HCT116 (cell line): ENCODE measurements around the gene CBLB. TPM values are rescaled to one million over a fixed set of nuclear protein-coding genes. Genes with fewer than 3 reads are reported as not detected.

Source experiments
- ATAC-seq: fragments of 200-7000 bp; cut with Tn5 transposase; 2 replicates; pipeline ENCODE4 v1.9.1; 2020; ENCODE audit warnings: mild to moderate bottlenecking, moderate library complexity
- BruUV-seq: library from RNA; stranded (reverse); fragments of 400-500 nt; replicated peaks from 2 replicates; lab custom pipeline; 2021; lab: Mats Ljungman, UMichigan
- CTCF ChIA-PET: fragments of 300-600 bp; sonication (Branson Sonifier 250); formaldehyde crosslinking; loops from one replicate; lab custom pipeline; 2021; ENCODE audit warnings: antibody characterized with exemption; lab: Charles Lee
- POLR2A ChIA-PET: fragments of 300-600, 350-600 bp; sonication (Branson Sonifier 250); formaldehyde crosslinking; loops from one replicate; lab custom pipeline; 2021; ENCODE audit warnings: antibody characterized with exemption; lab: Charles Lee
- RAD21 ChIA-PET, 2 experiments: fragments of 300-600 bp; sonication (Branson Sonifier 250); formaldehyde crosslinking; loops; one replicate each; lab custom pipeline; 2023; ENCODE audit warnings: low total read pairs in 2 of 2; ENCODE audit not compliant: uncharacterized antibody in 2 of 2, unreplicated experiment in 2 of 2, low non-redundant PET in 1 of 2; lab: Charles Lee
- DNase-seq: peaks from one replicate; pipeline ENCODE4 v3.0.0-alpha.2; 2010; ENCODE audit warnings: low read depth, low spot score
- H2AFZ ChIP-seq: fragments of 200-600 bp; shearing (Covaris generic), sonication (generic); 2 replicates; pipeline ENCODE4 v1.6.1; 2017; ENCODE audit warnings: low read depth, mixed run types, mixed read lengths, antibody characterized with exemption, low read length; ENCODE audit not compliant: poor library complexity, severe bottlenecking
- H3K27ac ChIP-seq: 2 replicates; pipeline ENCODE4 v1.5.1; 2012; ENCODE audit warnings: low read depth, low read length
- H3K27me3 ChIP-seq: fragments of 200-600 bp; sonication (generic); 2 replicates; pipeline ENCODE4 v1.6.1; 2016; ENCODE audit warnings: mixed run types, low read length, mixed read lengths; ENCODE audit not compliant: insufficient read depth
- H3K36me3 ChIP-seq, 2 experiments: fragments of 200-500 bp in 1 of 2; fragments of 200-600 bp in 1 of 2; sonication (Bioruptor generic) in 1 of 2; sonication (generic) in 1 of 2; 2 replicates each; pipeline versions ENCODE4 v1.5.1 to v1.6.1; 2014 to 2016; ENCODE audit warnings: low read length in 2 of 2, inconsistent platforms in 1 of 2, mixed read lengths in 1 of 2, mixed run types in 1 of 2; ENCODE audit not compliant: insufficient read depth in 2 of 2, control insufficient read depth in 1 of 2
- H3K4me1 ChIP-seq, 2 experiments: fragments of 200-600 bp in 1 of 2; sonication (generic) in 1 of 2; 2 replicates each; pipeline versions ENCODE4 v1.5.1 to v1.6.1; 2012 to 2017; ENCODE audit warnings: low read length in 2 of 2, inconsistent platforms in 1 of 2, mild to moderate bottlenecking in 1 of 2, mixed read lengths in 1 of 2, mixed run types in 1 of 2, moderate library complexity in 1 of 2; ENCODE audit not compliant: insufficient read depth in 2 of 2, control insufficient read depth in 1 of 2
- H3K4me2 ChIP-seq: fragments of 200-600 bp; sonication (generic); 2 replicates; pipeline ENCODE4 v1.6.1; 2017; ENCODE audit warnings: mixed run types, low read length, mixed read lengths
- H3K4me3 ChIP-seq, 2 experiments: fragments of 200-600 bp in 1 of 2; sonication (generic) in 1 of 2; replicated peaks in 1 of 2; 2 replicates each; pipeline ENCODE4 v1.5.1; 2011 to 2016; ENCODE audit warnings: low read length in 2 of 2, control low read depth in 1 of 2, low read depth in 1 of 2, mild to moderate bottlenecking in 1 of 2, mixed read lengths in 1 of 2, mixed run types in 1 of 2
- H3K79me2 ChIP-seq: fragments of 200-600 bp; sonication (generic); 2 replicates; pipeline ENCODE4 v1.6.1; 2017; ENCODE audit warnings: mild to moderate bottlenecking, mixed run types, low read length, moderate library complexity, mixed read lengths; ENCODE audit not compliant: insufficient read depth
- H3K9ac ChIP-seq: fragments of 200-600 bp; sonication (generic); 2 replicates; pipeline ENCODE4 v1.6.1; 2016; ENCODE audit warnings: low read length, mixed read lengths
- H3K9me2 ChIP-seq: fragments of 200-600 bp; sonication (generic), shearing (Covaris generic); 2 replicates; pipeline ENCODE4 v1.6.1; 2017; ENCODE audit warnings: mixed run types, mild to moderate bottlenecking, moderate library complexity; ENCODE audit not compliant: insufficient read depth
- H3K9me3 ChIP-seq, 2 experiments: fragments of 200-500 bp in 1 of 2; fragments of 200-600 bp in 1 of 2; sonication (Bioruptor generic) in 1 of 2; sonication (generic) in 1 of 2; 2 replicates each; pipeline ENCODE4 v1.6.1; 2014 to 2017; ENCODE audit warnings: low read length in 2 of 2, mixed read lengths in 2 of 2, inconsistent platforms in 1 of 2, low read depth in 1 of 2, mild to moderate bottlenecking in 1 of 2, mixed run types in 1 of 2, moderate library complexity in 1 of 2; ENCODE audit not compliant: control insufficient read depth in 1 of 2, insufficient read depth in 1 of 2
- H4K20me1 ChIP-seq: fragments of 200-600 bp; sonication (generic), shearing (Covaris generic); 2 replicates; pipeline ENCODE4 v1.6.1; 2017; ENCODE audit warnings: mixed run types, mild to moderate bottlenecking, moderate library complexity; ENCODE audit not compliant: insufficient read depth
- ATF3 ChIP-seq: IDR thresholded peaks from 2 replicates; pipeline ENCODE4 v1.6.1; 2012
- CBX3 ChIP-seq: IDR thresholded peaks from 2 replicates; pipeline ENCODE4 v1.6.1; 2012; ENCODE audit warnings: low read depth
- CEBPB ChIP-seq: IDR thresholded peaks from 2 replicates; pipeline ENCODE4 v1.6.1; 2012; ENCODE audit warnings: low read depth
- EGR1 ChIP-seq: IDR thresholded peaks from 2 replicates; pipeline ENCODE4 v1.6.1; 2012; ENCODE audit warnings: low read depth
- EZH2 ChIP-seq: fragments of 200-600 bp; sonication (generic); IDR thresholded peaks from 2 replicates; pipeline ENCODE4 v1.6.1; 2017; ENCODE audit warnings: antibody characterized with exemption, mixed run types
- JUND ChIP-seq: IDR thresholded peaks from 2 replicates; pipeline ENCODE4 v1.6.1; 2012
- POLR2A ChIP-seq: IDR thresholded peaks from 2 replicates; pipeline ENCODE4 v1.7.0; 2011; ENCODE audit warnings: borderline replicate concordance; ENCODE audit not compliant: insufficient read depth, insufficient read length; ENCODE audit errors: extremely low read depth
- POLR2AphosphoS5 ChIP-seq: IDR thresholded peaks from 2 replicates; pipeline ENCODE4 v1.6.1; 2011; ENCODE audit warnings: mild to moderate bottlenecking, low read depth, low read length, moderate library complexity
- SIN3A ChIP-seq: IDR thresholded peaks from 2 replicates; pipeline ENCODE4 v1.6.1; 2012; ENCODE audit warnings: low read depth
- SP1 ChIP-seq: IDR thresholded peaks from 2 replicates; pipeline ENCODE4 v1.6.1; 2012; ENCODE audit warnings: low read depth
- SRF ChIP-seq: IDR thresholded peaks from 2 replicates; pipeline ENCODE4 v1.6.1; 2012; ENCODE audit warnings: low read depth
- TCF7L2 ChIP-seq: IDR thresholded peaks from 2 replicates; pipeline ENCODE4 v1.7.0; 2011; ENCODE audit warnings: borderline replicate concordance, inconsistent platforms; ENCODE audit not compliant: insufficient read depth, insufficient read length; ENCODE audit errors: extremely low read depth
- YY1 ChIP-seq: IDR thresholded peaks from 2 replicates; pipeline ENCODE4 v1.6.1; 2011; ENCODE audit warnings: low read length, low read depth, moderate library complexity, mild to moderate bottlenecking; ENCODE audit not compliant: insufficient replicate concordance; ENCODE audit errors: extremely low read depth
- ZFX ChIP-seq: fragments of 450-650 bp; IDR thresholded peaks from 2 replicates; pipeline ENCODE4 v1.6.1; 2017
- intact Hi-C: fragments of 100-400 bp; cut with micrococcal nuclease; formaldehyde crosslinking; loops from 2 replicates; pipeline ENCODE4 v1.10.0; 2022
- total RNA-seq: library from RNA; stranded (reverse); gene quantifications from one replicate; pipeline ENCODE4 v1.2.1, GENCODE V29; 2021; ENCODE audit not compliant: unreplicated experiment
- TF ChIP-seq, protein P1 (sequence below), 3 experiments: fragments of 200-600 bp in 1 of 3; sonication (generic) in 1 of 3; IDR thresholded peaks in 2 of 3; conservative IDR thresholded peaks in 1 of 3; 2 replicates each; pipeline ENCODE4 v1.5.1; 2012 to 2017; ENCODE audit warnings: low read depth in 2 of 3, low read length in 2 of 3, antibody characterized with exemption in 1 of 3, borderline replicate concordance in 1 of 3, control low read depth in 1 of 3, mild to moderate bottlenecking in 1 of 3, mixed read lengths in 1 of 3, mixed run types in 1 of 3, moderate library complexity in 1 of 3; ENCODE audit not compliant: insufficient read depth in 1 of 3
- TF ChIP-seq, protein P2 (sequence below): IDR thresholded peaks from 2 replicates; pipeline ENCODE4 v1.6.1; 2011; ENCODE audit warnings: mild to moderate bottlenecking, low read length, moderate library complexity; ENCODE audit not compliant: insufficient replicate concordance; ENCODE audit errors: extremely low read depth
- TF ChIP-seq, protein P3 (sequence below): IDR thresholded peaks from 2 replicates; pipeline ENCODE4 v1.6.1; 2012

Gene CBLB
- total RNA-seq, 1 experiment from 2014 or later, result 10.4 TPM

DNA sequence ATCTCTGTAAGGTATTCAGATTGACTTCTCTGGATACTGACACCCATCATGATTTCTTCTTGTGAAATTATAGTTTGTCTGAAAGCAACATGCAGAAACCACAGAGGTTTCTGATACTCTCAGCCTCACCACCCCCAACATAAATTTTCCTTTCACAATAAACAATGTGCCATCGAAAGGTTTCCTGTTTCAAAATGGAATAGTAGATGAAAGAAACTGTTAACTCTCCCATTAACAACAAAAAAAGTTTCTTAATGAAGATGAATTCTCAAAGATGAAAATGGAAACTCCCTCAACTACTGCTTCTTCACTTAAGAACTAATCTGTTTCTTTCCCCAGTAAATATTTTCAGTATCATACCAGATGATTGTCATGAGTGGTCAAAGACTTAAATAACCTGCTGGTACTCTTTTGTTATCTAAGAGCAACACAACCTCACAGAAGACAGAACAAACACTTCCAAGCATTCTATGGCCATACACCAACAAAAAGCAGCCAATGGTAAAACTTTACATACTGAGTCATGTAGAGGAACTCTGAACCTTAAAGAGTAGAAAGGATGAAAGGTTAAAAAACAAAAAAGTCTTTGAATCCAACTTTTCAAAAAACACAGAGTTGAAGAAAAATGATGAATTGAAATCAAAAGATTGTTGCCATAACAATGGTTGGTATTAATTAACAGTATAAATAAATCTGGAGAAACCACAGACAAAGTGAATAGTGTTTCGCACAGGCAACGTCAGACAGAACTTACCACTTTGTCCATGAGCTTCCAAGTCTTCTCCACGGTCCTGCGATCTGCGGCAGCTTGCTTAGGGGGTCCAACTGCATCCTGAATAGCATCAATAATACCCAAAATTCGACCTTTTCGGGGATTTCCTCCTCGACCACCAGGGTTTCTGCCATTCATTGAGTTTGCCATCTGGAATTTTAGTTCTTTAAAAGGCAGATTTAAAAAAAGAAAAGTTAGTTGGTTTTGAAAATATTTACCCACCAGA lies 1.9 kb downstream of the CBLB start:
- ChIA-PET RAD21 (no interaction called here), POLR2A (no interaction called here)
- H3K9me2 ChIP-seq, result no peaks in the 10 kb centered on the region

GRCh38 chr3:105865867-105866350 lies 2.9 kb downstream of the CBLB start:
- ChIA-PET POLR2A (no interaction called here), RAD21 (no interaction called here), CTCF (no interaction called here)
- H3K79me2 ChIP-seq, result no peaks in the 10 kb centered on the region
- no peak for ATAC-seq
- intact Hi-C loops, result no loop called here
- no peak for DNase-seq
- no peaks in the 10 kb centered on the region for H3K27me3 ChIP-seq
- no peak overlapping the region for H3K4me2 ChIP-seq
- H3K9ac ChIP-seq, result no peak overlapping the region
- no peaks in the 10 kb centered on the region for H3K9me3 ChIP-seq
- H3K27ac ChIP-seq, result no peak overlapping the region
- no peak overlapping the region for H2AFZ ChIP-seq
- no peaks in the 10 kb centered on the region for H4K20me1 ChIP-seq
- no TSS peak for BruUV-seq
- H3K36me3 ChIP-seq, result no peaks in the 10 kb centered on the region
- no peaks in the 10 kb centered on the region for H3K9me2 ChIP-seq
- H3K4me3 ChIP-seq, result no peak overlapping the region
- peaks cover 5 to 14% of the 10 kb centered on the region in 2 experiments; a peak in 3 of 4 replicates for H3K4me1 ChIP-seq
- no peak for TF ChIP-seq ZFX
- TF ChIP-seq, protein P1, sequence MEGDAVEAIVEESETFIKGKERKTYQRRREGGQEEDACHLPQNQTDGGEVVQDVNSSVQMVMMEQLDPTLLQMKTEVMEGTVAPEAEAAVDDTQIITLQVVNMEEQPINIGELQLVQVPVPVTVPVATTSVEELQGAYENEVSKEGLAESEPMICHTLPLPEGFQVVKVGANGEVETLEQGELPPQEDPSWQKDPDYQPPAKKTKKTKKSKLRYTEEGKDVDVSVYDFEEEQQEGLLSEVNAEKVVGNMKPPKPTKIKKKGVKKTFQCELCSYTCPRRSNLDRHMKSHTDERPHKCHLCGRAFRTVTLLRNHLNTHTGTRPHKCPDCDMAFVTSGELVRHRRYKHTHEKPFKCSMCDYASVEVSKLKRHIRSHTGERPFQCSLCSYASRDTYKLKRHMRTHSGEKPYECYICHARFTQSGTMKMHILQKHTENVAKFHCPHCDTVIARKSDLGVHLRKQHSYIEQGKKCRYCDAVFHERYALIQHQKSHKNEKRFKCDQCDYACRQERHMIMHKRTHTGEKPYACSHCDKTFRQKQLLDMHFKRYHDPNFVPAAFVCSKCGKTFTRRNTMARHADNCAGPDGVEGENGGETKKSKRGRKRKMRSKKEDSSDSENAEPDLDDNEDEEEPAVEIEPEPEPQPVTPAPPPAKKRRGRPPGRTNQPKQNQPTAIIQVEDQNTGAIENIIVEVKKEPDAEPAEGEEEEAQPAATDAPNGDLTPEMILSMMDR (IDR thresholded peaks at IDR 0.05 in 2 of 3, conservative IDR thresholded peaks at IDR 0.05 in 1 of 3; ENCODE audit: borderline replicate concordance in 1 of 3, insufficient read depth in 1 of 3, low read depth in 2 of 3, low read length in 2 of 3), result no peak
- TF ChIP-seq, protein P2, sequence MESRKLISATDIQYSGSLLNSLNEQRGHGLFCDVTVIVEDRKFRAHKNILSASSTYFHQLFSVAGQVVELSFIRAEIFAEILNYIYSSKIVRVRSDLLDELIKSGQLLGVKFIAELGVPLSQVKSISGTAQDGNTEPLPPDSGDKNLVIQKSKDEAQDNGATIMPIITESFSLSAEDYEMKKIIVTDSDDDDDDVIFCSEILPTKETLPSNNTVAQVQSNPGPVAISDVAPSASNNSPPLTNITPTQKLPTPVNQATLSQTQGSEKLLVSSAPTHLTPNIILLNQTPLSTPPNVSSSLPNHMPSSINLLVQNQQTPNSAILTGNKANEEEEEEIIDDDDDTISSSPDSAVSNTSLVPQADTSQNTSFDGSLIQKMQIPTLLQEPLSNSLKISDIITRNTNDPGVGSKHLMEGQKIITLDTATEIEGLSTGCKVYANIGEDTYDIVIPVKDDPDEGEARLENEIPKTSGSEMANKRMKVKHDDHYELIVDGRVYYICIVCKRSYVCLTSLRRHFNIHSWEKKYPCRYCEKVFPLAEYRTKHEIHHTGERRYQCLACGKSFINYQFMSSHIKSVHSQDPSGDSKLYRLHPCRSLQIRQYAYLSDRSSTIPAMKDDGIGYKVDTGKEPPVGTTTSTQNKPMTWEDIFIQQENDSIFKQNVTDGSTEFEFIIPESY, result no peak
- no peak for TF ChIP-seq TCF7L2
- TF ChIP-seq EZH2, result no peak
- TF ChIP-seq CBX3, result no peak
- no peak for TF ChIP-seq CEBPB

More for the DNA sequence above, 1.9 kb downstream of the CBLB start:
- CTCF ChIA-PET, result no interaction called here
- no peaks in the 10 kb centered on the region for H3K9me3 ChIP-seq
- H4K20me1 ChIP-seq, result no peaks in the 10 kb centered on the region
- H3K4me1 ChIP-seq, result peaks cover 5 to 14% of the 10 kb centered on the region in 2 experiments; a peak in 3 of 4 replicates
- H3K4me2 ChIP-seq, result peak overlapping the region; percentile 81; the same call in 1 of the 2 replicates
- no peak overlapping the region for H2AFZ ChIP-seq
- H3K9ac ChIP-seq, result no peak overlapping the region
- no peak for ATAC-seq
- H3K27ac ChIP-seq, result no peak overlapping the region
- TF ChIP-seq SIN3A (no peak), JUND (no peak), CEBPB (no peak), EGR1 (no peak), YY1 (no peak), SP1 (no peak), SRF (no peak), POLR2AphosphoS5 (no peak), ATF3 (no peak), POLR2A (no peak)
- TF ChIP-seq, protein P3, sequence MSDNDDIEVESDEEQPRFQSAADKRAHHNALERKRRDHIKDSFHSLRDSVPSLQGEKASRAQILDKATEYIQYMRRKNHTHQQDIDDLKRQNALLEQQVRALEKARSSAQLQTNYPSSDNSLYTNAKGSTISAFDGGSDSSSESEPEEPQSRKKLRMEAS, result no peak
- no peaks in the 10 kb centered on the region for H3K79me2 ChIP-seq
- intact Hi-C loops, result no loop called here
- no peak for DNase-seq
- H3K4me3 ChIP-seq, result no peak overlapping the region
- BruUV-seq, result TSS peak; percentile 38
- H3K27me3 ChIP-seq, result no peaks in the 10 kb centered on the region
- no peaks in the 10 kb centered on the region for H3K36me3 ChIP-seq
